ENCODE data around the gene FAM83C.

- TF ChIP-seq POLR2A (IDR thresholded peaks at IDR 0.05) (no peak), CTCF (IDR thresholded peaks at IDR 0.05) (no peak)
Measured at GRCh38 chr20:35281506-35282101, 10.6 kb downstream of the FAM83C start.
